Fibroblast of pulmonary artery (primary cell): Measurements from ENCODE around the gene TTC28.

Experiments used
- DNase-seq: peaks from one replicate; pipeline ENCODE4 v3.0.0-alpha.2; 2010; ENCODE audit warnings: low read depth
- H3K4me3 ChIP-seq: replicated peaks from 2 replicates; pipeline ENCODE4 v1.5.1; 2011; ENCODE audit warnings: low read depth, mild to moderate bottlenecking, control low read depth, low read length, moderate library complexity
- TF ChIP-seq, protein P1 (sequence below): IDR thresholded peaks from 2 replicates; pipeline ENCODE4 v1.5.1; 2011; ENCODE audit warnings: mild to moderate bottlenecking, control low read depth, low read length, inconsistent platforms; ENCODE audit errors: missing control alignments

TTC28 gene

DNA sequence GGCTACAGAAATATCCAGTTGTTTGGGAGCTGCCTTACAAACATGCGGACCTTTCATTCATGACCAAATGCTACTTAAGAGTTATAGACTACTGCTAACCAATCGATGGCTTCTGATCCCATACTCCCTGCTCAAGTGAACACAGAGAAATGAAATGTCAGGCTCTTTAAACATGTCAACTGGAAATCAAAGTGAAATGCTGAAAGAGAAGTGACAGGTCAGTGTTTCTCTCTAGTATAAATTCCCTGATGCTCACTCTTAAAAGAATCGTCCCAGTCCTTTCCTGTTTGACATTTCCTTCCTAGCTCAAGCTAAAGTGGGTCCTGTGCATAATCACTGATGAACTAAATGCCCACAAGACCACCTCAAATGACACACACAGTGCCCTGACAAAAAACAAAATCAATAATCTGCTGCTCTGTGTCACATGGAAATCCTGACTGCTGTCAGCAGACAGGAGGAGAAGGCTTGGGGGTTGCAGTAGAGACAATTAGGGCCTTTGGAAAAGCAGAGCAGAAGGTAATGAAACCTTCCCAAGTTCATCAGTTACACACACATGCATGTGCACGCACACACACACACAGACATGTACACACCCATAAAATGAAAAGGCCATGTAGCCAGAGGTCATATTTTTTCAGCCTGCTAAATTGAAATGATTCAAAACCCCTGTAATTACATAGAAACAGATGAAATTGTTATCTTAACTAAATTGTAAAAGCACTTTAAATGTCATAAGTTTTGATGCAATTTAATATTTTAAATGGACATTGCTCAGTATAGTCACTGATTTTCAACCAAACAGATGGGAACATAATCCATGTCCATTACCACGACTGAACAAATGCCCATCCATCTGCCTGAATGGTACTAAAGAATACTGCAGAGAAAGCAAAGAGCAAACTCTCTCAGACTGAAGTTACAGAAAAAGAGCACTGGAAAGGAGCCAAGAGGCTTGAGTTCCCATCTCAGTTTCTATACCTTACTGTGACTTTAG lies 330.7 kb downstream of the TTC28 start:
- DNase-seq, result no peak
- TF ChIP-seq, protein P1, sequence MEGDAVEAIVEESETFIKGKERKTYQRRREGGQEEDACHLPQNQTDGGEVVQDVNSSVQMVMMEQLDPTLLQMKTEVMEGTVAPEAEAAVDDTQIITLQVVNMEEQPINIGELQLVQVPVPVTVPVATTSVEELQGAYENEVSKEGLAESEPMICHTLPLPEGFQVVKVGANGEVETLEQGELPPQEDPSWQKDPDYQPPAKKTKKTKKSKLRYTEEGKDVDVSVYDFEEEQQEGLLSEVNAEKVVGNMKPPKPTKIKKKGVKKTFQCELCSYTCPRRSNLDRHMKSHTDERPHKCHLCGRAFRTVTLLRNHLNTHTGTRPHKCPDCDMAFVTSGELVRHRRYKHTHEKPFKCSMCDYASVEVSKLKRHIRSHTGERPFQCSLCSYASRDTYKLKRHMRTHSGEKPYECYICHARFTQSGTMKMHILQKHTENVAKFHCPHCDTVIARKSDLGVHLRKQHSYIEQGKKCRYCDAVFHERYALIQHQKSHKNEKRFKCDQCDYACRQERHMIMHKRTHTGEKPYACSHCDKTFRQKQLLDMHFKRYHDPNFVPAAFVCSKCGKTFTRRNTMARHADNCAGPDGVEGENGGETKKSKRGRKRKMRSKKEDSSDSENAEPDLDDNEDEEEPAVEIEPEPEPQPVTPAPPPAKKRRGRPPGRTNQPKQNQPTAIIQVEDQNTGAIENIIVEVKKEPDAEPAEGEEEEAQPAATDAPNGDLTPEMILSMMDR, result no peak
- H3K4me3 ChIP-seq, result no peak overlapping the region

DNA sequence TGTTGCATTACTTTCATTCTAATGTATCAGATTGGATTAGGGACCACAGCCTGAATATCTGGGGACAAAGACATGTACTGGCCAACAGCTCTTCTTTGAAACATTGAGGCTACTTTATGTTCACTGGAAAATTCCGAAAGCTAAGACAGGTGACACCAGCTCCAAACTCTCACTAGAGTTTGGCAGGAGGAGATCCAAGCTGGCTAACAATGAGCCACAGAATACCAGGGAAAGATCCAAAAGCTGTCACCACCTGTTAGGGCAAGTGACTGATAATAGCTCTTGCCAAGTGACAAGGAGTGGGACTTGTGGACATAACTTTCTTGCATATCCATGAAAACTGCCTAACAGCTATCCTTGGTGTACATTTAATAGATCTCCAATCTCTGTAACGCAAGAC lies 333.3 kb downstream of the TTC28 start:
- no peak for DNase-seq
- H3K4me3 ChIP-seq, result no peak overlapping the region
- TF ChIP-seq, protein P1, result no peak

DNA sequence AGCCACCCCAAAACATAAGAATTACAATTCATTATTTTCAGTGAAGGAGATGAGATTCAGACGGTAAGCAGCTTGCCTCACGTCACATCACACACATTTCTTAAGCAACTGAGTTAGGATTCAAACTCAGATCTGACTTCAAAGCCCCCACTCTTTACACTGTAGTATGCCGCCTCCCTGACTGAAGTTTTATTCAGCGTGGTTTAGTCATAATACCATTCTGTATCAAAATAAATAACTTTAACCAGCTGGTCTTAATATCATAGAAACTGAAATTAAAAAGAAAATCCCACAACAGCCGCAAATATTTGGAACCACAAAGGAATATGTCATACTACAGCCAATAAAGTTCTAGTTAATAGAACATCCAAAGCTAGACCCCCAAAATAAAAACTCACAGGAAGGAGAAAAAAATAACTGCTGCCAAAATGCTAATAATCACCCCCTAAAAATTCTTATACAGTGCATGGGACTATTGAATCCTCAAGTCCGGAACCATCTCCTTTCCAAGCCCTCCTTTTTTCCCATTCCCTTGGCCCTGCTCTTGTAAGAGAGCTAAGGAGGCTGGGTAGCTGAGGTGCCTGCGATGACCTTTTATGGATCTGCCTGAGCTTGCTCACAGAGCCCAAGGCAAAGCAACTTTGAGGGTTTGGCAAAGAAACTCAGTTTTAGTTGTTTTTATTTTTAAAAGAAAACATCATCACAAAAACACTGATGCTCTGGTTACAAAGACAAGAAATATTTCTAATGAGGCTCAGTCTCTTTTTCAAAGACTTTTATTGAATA lies 334.5 kb downstream of the TTC28 start:
- no peak for DNase-seq
- no peak overlapping the region for H3K4me3 ChIP-seq
- TF ChIP-seq, protein P1, result no peak

DNA sequence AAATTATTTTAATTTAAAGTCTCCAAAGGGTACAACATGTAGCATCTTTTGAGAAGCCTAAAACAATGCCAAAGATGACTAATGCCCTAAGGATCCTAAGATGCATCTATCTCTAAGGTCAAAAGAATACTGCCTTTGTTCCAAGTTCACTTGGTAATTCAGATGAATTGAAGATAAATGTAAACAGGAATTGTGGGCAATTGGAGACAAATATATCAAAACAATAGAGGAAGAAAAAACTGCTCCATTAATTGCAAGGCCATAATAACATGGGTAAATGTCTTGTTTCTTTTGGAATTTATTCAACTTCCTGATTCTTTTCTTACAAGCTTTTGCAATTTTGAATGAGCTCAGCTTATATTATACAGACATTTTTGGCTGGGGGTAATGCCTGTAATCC lies 338.6 kb downstream of the TTC28 start:
- H3K4me3 ChIP-seq, result no peak overlapping the region
- DNase-seq, result peak; percentile 54
- TF ChIP-seq, protein P1, result no peak

DNA sequence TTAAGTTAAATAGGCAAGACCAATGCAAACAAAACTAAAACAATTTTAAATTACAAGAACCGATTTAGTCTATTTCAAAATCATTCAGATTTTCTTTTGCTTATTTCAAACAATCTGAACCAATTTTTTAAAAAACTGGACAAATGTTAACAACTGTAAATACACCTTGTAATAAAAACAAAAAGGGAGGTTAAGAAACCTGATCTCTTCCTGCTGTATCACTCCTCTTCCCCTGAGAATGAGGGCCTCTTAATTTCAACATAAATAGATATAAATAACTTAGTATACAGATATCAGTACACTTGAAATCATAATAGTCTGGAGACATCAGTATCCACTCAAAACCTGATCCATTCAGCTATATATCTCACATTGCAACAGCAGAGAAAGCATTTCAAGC lies 346.6 kb downstream of the TTC28 start:
- TF ChIP-seq, protein P1, result no peak
- DNase-seq, result no peak
- no peak overlapping the region for H3K4me3 ChIP-seq

DNA sequence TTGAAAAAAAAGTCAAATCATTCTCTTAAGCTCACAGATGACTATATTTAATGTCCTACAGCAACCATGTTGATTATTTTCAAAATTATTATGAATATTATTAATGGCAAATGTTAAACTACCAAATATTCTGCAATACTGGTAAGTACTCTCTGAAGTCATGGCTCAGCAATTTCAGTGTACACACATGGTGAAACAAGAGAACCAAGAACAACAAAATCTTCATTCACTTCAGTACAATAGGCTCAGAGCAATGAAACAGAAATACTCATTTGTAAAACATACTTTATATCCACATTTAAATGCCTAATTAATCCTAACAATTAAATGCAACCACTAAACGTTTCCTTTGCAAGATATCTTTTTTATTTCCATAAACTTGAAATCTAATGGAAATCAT lies 347.2 kb downstream of the TTC28 start:
- TF ChIP-seq, protein P1, result no peak
- no peak overlapping the region for H3K4me3 ChIP-seq
- peak; percentile 17 for DNase-seq
